Esophagus squamous epithelium (tissue), 5 donors: ENCODE measurements around the gene ODF2. TPM values are rescaled to one million over a fixed set of nuclear protein-coding genes. Genes with fewer than 3 reads are reported as not detected.
"Not testable (repeated sequence)": the region's sequence is repeated elsewhere in the genome, so short reads cannot be mapped to it uniquely, and the experiment has no call there.

Source experiments
- DNase-seq: peaks from one replicate; lab custom pipeline; 2025; lab: John Stamatoyannopoulos, UW
- H3K27ac ChIP-seq, 4 donors: fragments of 200-600 bp; sonication (generic); one replicate each; pipeline ENCODE4 v1.5.1; 2016 to 2019; ENCODE audit warnings: mild to moderate bottlenecking in 1 of 4
- H3K27me3 ChIP-seq, 4 donors: fragments of 200-600 bp; sonication (generic); 1 replicate in 3 of 4; 2 replicates in 1 of 4; pipeline versions ENCODE4 v1.5.1 to v1.6.0; 2017 to 2021; ENCODE audit warnings: antibody characterized with exemption in 1 of 4
- H3K36me3 ChIP-seq, 3 donors: fragments of 200-600 bp; sonication (generic); one replicate each; pipeline ENCODE4 v1.5.1; 2016 to 2019
- H3K4me1 ChIP-seq, 3 donors: fragments of 200-600 bp; sonication (generic); one replicate each; pipeline ENCODE4 v1.5.1; 2017 to 2019
- H3K4me3 ChIP-seq, 4 donors: fragments of 200-600 bp; sonication (generic); 1 replicate in 3 of 4; 2 replicates in 1 of 4; pipeline ENCODE4 v1.5.1; 2016 to 2019; ENCODE audit warnings: mild to moderate bottlenecking in 2 of 4, moderate library complexity in 1 of 4
- H3K9me3 ChIP-seq, 3 donors: fragments of 200-600 bp; sonication (generic); one replicate each; pipeline ENCODE4 v1.5.1; 2016 to 2019
- POLR2A ChIP-seq, 4 donors: fragments of 450-650 bp; IDR thresholded peaks; one replicate each; pipeline ENCODE4 v1.6.1; 2017; ENCODE audit warnings: antibody characterized with exemption in 4 of 4, mild to moderate bottlenecking in 4 of 4, moderate library complexity in 3 of 4
- WGBS, 2 donors: methylation state at CpG; one replicate each; pipeline ENCODE4 v1.1.5; 2018; 5-methylcytosine and 5-hydroxymethylcytosine counted together
- intact Hi-C: fragments of 100-400 bp; cut with DNase I; formaldehyde crosslinking; loops from one replicate; pipeline ENCODE4 v1.15.0; 2022
- total RNA-seq, 4 donors: library from RNA; depleted of rRNA; stranded (reverse); fragments of >200 nt; gene quantifications; one replicate each; pipeline ENCODE4 v1.1.0, GENCODE V29; 2016
- TF ChIP-seq, protein P1 (sequence below), 6 experiments: fragments of 450-650 bp in 4 of 6; fragments of 200-600 bp in 2 of 6; sonication (generic) in 2 of 6; IDR thresholded peaks; one replicate each; pipeline ENCODE4 v1.5.1; 2016 to 2019; ENCODE audit warnings: antibody characterized with exemption in 6 of 6, mild to moderate bottlenecking in 4 of 6, moderate library complexity in 4 of 6
- donor health status: DM: yes; HTN: yes; CAD: no.

Gene ODF2
- total RNA-seq, 4 donors from 2014 or later: 13.2 to 28.0 (median 19.8) TPM

DNA sequence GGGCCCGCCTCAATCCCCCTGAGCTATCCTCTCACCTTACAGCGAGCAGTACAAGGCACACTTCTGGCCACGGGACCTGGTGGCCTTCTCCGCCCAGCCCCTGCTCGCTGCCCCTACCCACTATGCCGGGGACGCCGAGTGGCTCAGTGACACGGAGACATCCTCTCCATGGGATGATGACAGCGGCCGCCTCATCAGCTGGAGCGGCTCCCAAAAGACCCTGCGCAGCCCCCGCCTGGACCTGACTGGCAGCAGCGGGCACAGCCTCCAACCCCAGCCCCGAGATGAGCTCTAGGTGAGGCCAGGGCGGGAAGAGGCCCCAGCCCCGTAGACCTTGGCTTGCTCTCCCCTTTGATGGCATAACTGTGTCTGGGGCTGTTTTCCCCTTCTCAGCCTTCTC lies 20.2 kb upstream of the ODF2 start:
- no peak overlapping the region for H3K27ac ChIP-seq
- intact Hi-C loops: no loop called here
- no peak overlapping the region for H3K4me3 ChIP-seq
- no peaks in the 10 kb centered on the region for H3K27me3 ChIP-seq
- H3K36me3 ChIP-seq: peaks cover 0 to 24% (median 0%) of the 10 kb centered on the region in 3 donors
- WGBS, 2 donors: 81 to 97% methylated on average over 5 to 10 of the region's 18 CpGs
- DNase-seq: no peak
- H3K4me1 ChIP-seq: peaks cover 0 to 10% (median 3%) of the 10 kb centered on the region in 3 donors
- no peaks in the 10 kb centered on the region for H3K9me3 ChIP-seq
- TF ChIP-seq POLR2A (IDR thresholded peaks at IDR 0.05): no peak
- TF ChIP-seq, protein P1, sequence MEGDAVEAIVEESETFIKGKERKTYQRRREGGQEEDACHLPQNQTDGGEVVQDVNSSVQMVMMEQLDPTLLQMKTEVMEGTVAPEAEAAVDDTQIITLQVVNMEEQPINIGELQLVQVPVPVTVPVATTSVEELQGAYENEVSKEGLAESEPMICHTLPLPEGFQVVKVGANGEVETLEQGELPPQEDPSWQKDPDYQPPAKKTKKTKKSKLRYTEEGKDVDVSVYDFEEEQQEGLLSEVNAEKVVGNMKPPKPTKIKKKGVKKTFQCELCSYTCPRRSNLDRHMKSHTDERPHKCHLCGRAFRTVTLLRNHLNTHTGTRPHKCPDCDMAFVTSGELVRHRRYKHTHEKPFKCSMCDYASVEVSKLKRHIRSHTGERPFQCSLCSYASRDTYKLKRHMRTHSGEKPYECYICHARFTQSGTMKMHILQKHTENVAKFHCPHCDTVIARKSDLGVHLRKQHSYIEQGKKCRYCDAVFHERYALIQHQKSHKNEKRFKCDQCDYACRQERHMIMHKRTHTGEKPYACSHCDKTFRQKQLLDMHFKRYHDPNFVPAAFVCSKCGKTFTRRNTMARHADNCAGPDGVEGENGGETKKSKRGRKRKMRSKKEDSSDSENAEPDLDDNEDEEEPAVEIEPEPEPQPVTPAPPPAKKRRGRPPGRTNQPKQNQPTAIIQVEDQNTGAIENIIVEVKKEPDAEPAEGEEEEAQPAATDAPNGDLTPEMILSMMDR (IDR thresholded peaks at IDR 0.05): no peak

DNA sequence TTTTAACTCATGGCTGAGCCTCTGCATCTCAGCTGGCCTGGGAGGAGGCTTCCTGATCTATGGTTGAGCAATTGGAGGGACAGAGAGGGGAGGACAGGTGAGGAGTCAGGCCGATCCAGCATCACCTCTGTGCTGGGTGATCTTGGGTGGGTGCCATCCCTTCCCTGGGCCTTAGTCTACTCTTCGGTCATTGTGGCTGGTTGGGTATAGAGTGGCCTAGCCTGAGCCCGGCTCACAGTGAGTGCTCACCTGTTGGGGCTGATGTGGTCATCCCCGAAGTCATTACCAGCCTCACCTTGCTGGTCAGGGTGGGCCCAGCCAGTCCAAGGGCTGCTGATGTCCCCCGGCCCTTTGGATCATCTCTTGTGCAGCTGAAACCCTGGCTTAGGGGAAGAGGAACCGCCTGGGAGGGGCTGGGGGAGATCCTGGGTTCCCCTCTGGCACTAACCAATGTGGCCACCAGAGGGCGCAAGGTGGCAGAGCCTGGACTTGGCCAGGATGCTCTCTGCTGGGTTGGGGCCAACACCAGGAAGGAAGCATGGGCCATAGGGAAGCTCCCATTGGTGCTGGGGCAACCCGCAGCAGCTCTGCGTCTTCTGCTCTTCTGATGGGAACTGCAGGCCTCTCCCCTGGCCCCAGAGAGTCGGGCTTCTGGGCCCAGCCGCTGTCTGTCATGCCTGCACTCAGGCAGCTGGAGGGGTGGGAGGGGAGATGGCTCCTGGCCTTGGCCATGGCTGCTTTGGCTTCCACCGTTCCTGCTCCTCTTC lies 17.3 kb upstream of the ODF2 start:
- Histone ChIP-seq H3K9me3 (no peaks in the 10 kb centered on the region), H3K4me1 (peaks cover 0 to 10% (median 3%) of the 10 kb centered on the region in 3 donors), H3K36me3 (peaks cover 0 to 23% (median 0%) of the 10 kb centered on the region in 3 donors), H3K27ac (peak overlapping the region in 1 of 4 donors; percentile 30), H3K27me3 (no peaks in the 10 kb centered on the region), H3K4me3 (no peak overlapping the region)
- 43 to 60% methylated on average over 1 to 7 of the region's 12 CpGs for WGBS, 2 donors
- no peak for DNase-seq
- TF ChIP-seq POLR2A (IDR thresholded peaks at IDR 0.05): no peak
- TF ChIP-seq, protein P1 (IDR thresholded peaks at IDR 0.05): peak; percentile 89 to 95 (median 92)
- intact Hi-C loops: no loop called here

DNA sequence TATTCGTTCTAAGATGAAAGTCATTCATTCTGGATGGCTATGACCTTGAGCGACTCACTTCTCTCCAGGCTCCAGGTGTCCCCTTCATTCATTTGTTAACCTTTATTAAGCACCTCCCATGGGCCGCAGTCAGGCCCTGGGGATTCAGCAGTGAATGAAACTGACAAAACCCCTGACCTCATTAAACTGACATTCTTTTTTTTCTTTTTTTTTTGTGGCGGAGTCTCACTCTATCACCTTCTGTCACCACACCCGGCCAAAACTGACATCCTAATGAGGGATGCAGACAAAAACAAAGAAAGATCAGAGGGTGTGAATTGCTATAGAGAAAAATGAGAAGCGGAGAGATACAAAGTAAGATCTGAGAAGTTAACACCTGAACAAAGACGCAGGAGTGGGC lies 16.5 kb upstream of the ODF2 start:
- 81 to 88% methylated on average over 7 of the region's 7 CpGs for WGBS, 2 donors
- H3K36me3 ChIP-seq: peaks cover 0 to 15% (median 0%) of the 10 kb centered on the region in 3 donors
- intact Hi-C loops: no loop called here
- H3K4me1 ChIP-seq: peaks cover 0 to 10% (median 3%) of the 10 kb centered on the region in 3 donors
- H3K4me3 ChIP-seq: no peak overlapping the region
- no peak overlapping the region for H3K27ac ChIP-seq
- no peak for DNase-seq
- H3K27me3 ChIP-seq: no peaks in the 10 kb centered on the region
- no peaks in the 10 kb centered on the region for H3K9me3 ChIP-seq
- no peak for TF ChIP-seq POLR2A (IDR thresholded peaks at IDR 0.05)
- TF ChIP-seq, protein P1 (IDR thresholded peaks at IDR 0.05): no peak

DNA sequence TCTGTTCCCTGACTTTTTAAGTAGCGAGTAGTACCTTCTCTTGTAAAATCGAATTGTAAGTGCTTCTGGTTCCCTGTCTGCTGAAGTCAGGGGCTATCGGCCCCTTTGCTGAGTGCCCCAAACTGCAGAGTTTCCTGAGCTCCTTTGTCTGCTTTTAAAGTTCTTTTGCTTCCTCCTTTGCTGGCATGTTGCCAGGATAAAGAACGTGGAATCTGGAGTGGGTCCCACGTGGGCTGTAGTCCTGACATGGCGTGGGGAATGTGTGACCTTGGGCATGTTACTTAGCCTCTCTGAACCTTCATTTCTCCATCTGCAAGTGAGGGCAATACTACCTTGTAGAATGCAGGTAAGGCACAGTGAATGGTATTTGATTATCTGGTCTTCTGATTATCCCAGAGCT lies 13.7 kb upstream of the ODF2 start:
- intact Hi-C loops: no loop called here
- Histone ChIP-seq H3K4me3 (no peak overlapping the region), H3K27ac (no peak overlapping the region), H3K36me3 (no peaks in the 10 kb centered on the region), H3K4me1 (peaks cover 0 to 10% (median 3%) of the 10 kb centered on the region in 3 donors), H3K27me3 (peaks cover 0 to 11% (median 0%) of the 10 kb centered on the region in 4 donors), H3K9me3 (no peaks in the 10 kb centered on the region)
- WGBS, 2 donors: 42 to 43% methylated on average over 6 of the region's 6 CpGs
- DNase-seq: no peak
- TF ChIP-seq POLR2A (IDR thresholded peaks at IDR 0.05): no peak
- TF ChIP-seq, protein P1 (IDR thresholded peaks at IDR 0.05): no peak

DNA sequence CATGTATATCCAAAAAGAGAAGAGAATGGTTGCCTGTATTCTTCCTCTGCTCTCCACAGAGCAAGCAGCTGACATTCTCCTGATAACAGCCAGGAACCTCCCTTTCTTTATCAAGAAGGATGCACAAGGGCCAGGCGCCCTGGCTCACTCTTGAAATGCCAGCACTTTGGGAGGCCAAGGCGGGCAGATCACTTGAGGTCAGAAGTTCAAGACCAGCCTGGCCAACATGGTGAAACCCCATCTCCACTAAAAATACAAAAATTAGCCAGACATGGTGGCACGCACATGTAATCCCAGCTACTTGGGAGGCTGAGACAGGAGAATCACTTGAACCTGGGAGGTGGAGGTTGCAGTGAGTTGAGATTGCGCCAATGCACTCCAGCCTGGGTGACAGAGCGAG lies 9.3 kb upstream of the ODF2 start:
- DNase-seq, H3K9me3 ChIP-seq, H3K27ac ChIP-seq, H3K4me3 ChIP-seq, H3K36me3 ChIP-seq, intact Hi-C loops, H3K4me1 ChIP-seq: not testable (repeated sequence)
- WGBS, 2 donors: 93% methylated on average over 5 of the region's 5 CpGs
- H3K27me3 ChIP-seq: peaks cover 0 to 11% (median 0%) of the 10 kb centered on the region in 4 donors
